Muscle of arm (tissue), 12 donors: ENCODE data around the gene TMED4. TPM values are rescaled to one million over a fixed set of nuclear protein-coding genes. Genes with fewer than 3 reads are reported as not detected.
"Not testable (repeated sequence)": the region's sequence is repeated elsewhere in the genome, so short reads cannot be mapped to it uniquely, and the experiment has no call there.

Source experiments
- DNase-seq: peaks from one replicate; pipeline ENCODE4 v3.0.0-alpha.2; 2013
- polyA plus RNA-seq, 12 donors: library from polyadenylated mRNA; unstranded; fragments of 120-200 nt; gene quantifications; one replicate each; pipeline ENCODE4 v1.2.1, GENCODE V29; 2013; ENCODE audit not compliant: insufficient read length in 12 of 12

Gene TMED4
- polyA plus RNA-seq, 12 donors, result 68.4 to 465 (median 91.9) TPM

DNA sequence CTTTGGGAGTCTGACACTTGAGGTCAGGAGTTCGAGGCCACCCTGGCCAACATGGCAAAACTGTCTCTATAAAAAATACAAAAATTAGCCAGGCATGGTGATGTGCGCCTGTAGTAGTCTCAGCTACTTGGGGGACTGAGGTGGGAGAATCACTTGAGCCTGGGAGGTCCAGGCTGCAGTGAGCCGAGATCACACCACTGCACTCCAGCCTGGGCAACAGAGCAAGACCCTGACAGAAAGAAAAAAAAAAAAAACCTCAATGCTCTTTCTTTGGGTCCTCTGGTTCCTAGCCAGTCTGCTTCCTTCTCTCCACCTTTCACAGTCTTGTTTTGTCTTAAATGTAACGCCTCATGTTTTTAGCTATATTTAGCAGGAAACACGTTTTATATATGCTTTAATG lies 33.8 kb upstream of the TMED4 start:
- DNase-seq, result no peak

GRCh38 chr7:44615149-44615611 lies 33.1 kb upstream of the TMED4 start:
- DNase-seq, result no peak

DNA sequence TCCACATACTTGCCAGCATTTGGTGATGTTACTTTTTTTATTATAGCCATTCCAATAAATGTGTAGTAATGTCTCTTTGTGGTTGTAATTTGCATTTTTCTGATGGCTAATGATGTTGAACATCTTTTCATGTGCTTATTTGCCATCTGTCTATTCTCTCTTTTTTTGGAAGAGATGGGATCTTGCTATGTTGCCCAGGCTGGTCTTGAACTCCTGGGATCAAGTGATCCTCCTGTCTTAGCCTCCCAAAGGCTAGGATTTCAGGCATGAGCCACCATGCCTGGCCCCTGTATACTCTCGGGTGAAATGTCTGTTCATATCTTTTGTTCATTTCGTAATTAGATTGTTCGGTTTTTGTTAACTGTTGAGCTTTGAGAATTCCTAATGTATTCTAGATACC lies 27.8 kb upstream of the TMED4 start:
- DNase-seq, result no peak

- no peak for DNase-seq
These were observed 27.1 kb upstream of the TMED4 start for GRCh38 chr7:44608916-44609648.

DNA sequence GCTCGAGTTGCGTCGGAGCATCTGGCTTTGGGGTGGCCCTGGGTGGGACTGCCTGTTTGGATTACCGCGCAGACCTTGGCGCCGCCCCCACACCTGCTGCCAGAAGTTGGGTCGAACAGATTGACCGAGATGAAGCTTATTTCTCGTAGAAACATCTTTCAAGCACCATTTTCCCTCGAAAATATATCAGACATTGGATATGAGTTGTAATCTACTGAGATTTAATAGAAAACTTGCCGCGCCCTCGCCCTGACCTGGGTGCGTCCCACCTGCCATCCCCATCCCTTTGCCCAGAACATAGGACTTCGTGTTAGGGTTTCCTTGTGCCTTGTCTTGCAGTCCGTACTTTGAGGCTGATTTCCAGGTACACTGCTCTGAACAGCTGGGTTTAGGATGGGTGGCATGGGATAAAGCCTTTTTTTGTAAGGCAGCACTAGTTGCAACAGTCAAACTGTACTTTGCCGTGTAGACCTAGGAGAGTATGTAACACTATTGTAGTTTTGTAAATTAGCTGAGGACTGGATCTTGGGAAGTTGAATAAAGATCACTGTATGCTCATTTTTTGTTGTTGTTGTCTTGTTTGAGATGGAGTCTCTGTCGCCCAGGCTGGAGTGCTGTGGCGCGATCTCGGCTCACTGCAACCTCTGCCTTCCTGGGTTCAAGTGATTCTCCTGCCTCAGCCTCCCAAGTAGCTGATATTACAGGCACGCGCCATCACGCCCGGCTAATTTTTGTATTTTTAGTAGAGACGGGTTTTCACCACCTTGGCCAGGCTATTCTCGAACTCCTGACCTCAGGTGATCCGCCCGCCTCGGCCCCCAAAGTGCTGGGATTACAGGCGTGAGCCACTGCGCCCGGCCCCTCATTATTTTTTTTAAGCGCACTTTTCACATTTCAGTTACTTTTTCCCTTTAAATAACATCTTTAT lies 25.4 kb upstream of the TMED4 start:
- no peak for DNase-seq

- DNase-seq, result peak; percentile 100
These were observed 24.5 kb upstream of the TMED4 start, which contains the start of gene OGDH for GRCh38 chr7:44606341-44607140. Gene OGDH, plus strand, starts transcription at chr7:44606627. Its CDS starts 17,717 bp downstream, at chr7:44624344.

- no peak for DNase-seq
These were observed 22.9 kb upstream of the TMED4 start for GRCh38 chr7:44604941-44605340.

DNA sequence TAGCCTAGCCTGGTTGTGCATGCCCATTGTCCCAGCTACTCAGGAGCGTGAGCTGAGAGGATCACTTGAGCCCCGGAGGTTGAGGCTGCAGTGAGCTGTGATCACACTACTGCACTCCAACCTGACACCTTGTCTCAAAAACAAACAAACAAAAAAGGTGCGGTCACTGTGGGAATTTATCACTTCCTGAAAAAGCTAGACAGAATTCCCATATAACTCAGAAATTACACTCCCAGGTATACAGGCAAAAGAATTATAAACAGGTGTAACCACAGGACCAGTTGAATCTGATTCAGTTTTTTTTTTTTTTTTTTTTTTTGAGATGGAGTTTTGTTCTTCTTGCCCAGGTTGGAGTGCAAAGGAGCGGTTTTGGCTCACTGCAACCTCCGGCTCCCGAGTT lies 21.2 kb upstream of the TMED4 start:
- no peak for DNase-seq

- DNase-seq, result no peak
These were observed 20.5 kb upstream of the TMED4 start for GRCh38 chr7:44602576-44602910.

DNA sequence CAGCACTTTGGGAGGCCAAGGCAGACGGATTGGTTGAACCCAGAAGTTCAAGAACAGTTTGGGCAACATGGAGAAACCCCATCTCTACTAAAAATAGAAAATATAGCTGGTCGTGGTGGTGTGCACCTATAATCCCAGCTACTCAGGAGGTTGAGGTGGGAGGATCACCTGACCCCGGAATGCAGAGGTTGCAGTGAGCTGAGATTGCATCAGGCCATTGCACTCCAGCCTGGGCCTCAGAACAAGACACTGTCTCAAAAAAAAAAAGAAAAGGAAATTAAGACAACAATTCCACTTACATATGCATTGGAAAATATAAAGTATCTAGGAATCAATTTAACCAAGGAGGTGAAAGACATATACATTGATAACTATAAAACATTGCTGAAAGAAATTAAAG lies 17.2 kb upstream of the TMED4 start:
- no peak for DNase-seq

GRCh38 chr7:44597181-44597580 lies 15.2 kb upstream of the TMED4 start:
- not testable (repeated sequence) for DNase-seq

GRCh38 chr7:44595934-44596635 lies 14.1 kb upstream of the TMED4 start:
- no peak for DNase-seq

- no peak for DNase-seq
These were observed 8.9 kb upstream of the TMED4 start for GRCh38 chr7:44590910-44591309.

DNA sequence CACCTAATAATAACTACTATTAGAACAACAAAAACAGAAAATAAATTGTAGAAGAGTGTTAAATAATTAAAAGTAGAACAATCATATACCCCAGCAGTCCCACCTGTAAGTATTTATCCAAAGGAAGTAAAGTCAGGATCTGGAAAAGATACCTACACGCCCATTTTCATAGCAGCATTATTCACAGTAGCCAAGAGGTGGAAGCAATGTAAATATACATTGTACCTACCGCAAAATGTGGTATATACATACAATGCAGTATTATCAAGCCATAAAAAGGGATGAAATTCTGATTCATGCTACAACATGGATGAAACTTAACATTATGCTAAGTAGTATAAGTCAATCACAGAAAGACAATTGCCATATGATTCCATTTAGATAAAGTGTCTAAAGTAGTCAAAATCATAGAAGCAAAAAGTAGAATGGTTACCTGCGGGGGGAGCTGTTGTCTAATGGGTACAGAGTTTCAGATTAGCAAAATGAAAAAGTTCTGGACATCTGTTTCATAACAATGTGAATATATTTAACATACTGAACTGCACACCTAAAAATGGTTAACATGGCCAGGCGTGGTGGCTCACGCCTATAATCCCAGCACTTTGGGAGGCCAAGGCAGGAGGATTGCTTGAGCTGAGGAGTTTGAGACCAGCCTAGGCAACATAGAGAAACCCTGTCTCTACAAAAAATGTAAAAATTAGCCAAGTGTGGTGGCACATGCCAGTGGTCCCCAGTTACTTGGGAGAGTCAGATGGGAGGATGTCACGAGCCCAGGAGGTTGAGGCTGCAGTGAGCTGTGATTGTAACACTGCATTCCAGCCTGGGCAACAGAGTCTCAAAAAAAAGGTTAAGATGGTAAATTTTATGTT lies 6.0 kb upstream of the TMED4 start:
- DNase-seq, result peak; percentile 55

GRCh38 chr7:44583146-44583865 lies 1.3 kb upstream of the TMED4 start:
- DNase-seq, result no peak

GRCh38 chr7:44580945-44581878 lies 819 bp downstream of the TMED4 start:
- DNase-seq, result no peak

GRCh38 chr7:44576228-44576627 lies 5.8 kb downstream of the TMED4 start:
- DNase-seq, result no peak

DNA sequence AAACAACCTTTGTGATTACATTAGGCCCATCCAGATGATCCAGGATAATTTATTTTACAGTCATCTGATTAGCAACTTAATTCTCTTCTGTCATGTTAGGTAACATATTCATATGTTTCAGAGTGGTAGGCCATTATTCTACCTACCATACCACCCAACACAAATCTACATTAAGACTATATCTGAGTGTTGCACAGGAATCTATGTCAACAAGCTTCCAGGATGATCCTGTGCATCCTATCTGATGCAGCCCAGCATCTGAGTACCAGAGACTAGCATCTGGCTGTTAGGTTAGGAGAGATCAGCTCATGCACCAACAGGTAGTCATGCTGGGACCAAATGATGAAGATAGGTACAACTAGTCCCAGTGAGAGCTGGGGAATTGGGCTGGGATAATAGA lies 7.0 kb downstream of the TMED4 start:
- no peak for DNase-seq
